HL-60 (cell line): Measurements from ENCODE around the gene KIF26A.

Experiments
- DNase-seq, 2 experiments: peaks; one replicate each; pipeline ENCODE4 v3.0.0-alpha.2; 2010 to 2020; ENCODE audit warnings: low read depth in 1 of 2, low spot score in 1 of 2
- H3K27ac ChIP-seq: fragments of 250-450 bp; sonication (Bioruptor Pico); replicated peaks from 2 replicates; pipeline ENCODE4 v1.5.1; 2020; ENCODE audit warnings: mild to moderate bottlenecking, moderate library complexity
- H3K27me3 ChIP-seq: fragments of 250-450 bp; sonication (Bioruptor Pico); 2 replicates; pipeline ENCODE4 v1.5.1; 2021; ENCODE audit warnings: mild to moderate bottlenecking, moderate library complexity; ENCODE audit not compliant: insufficient read depth, poor library complexity, severe bottlenecking
- H3K4me3 ChIP-seq: replicated peaks from 2 replicates; pipeline ENCODE4 v1.5.1; 2011; ENCODE audit warnings: mild to moderate bottlenecking, control low read depth, low read length; ENCODE audit not compliant: insufficient read depth
- GABPA ChIP-seq: IDR thresholded peaks from 2 replicates; pipeline ENCODE4 v1.6.1; 2012; ENCODE audit warnings: low read depth
- POLR2AphosphoS5 ChIP-seq: IDR thresholded peaks from 2 replicates; pipeline ENCODE4 v1.6.1; 2012; ENCODE audit warnings: low read depth
- SPI1 ChIP-seq: IDR thresholded peaks from 2 replicates; pipeline ENCODE4 v1.6.1; 2012; ENCODE audit warnings: low read depth, mild to moderate bottlenecking, borderline replicate concordance
- TF ChIP-seq, protein P1 (sequence below): IDR thresholded peaks from one replicate; pipeline ENCODE4 v1.5.1; 2011; ENCODE audit warnings: low read length, control low read depth, inconsistent platforms; ENCODE audit not compliant: insufficient read depth
- TF ChIP-seq, protein P2 (sequence below): IDR thresholded peaks from 2 replicates; pipeline ENCODE4 v1.6.1; 2012; ENCODE audit warnings: low read depth; ENCODE audit not compliant: insufficient replicate concordance

Gene KIF26A

DNA sequence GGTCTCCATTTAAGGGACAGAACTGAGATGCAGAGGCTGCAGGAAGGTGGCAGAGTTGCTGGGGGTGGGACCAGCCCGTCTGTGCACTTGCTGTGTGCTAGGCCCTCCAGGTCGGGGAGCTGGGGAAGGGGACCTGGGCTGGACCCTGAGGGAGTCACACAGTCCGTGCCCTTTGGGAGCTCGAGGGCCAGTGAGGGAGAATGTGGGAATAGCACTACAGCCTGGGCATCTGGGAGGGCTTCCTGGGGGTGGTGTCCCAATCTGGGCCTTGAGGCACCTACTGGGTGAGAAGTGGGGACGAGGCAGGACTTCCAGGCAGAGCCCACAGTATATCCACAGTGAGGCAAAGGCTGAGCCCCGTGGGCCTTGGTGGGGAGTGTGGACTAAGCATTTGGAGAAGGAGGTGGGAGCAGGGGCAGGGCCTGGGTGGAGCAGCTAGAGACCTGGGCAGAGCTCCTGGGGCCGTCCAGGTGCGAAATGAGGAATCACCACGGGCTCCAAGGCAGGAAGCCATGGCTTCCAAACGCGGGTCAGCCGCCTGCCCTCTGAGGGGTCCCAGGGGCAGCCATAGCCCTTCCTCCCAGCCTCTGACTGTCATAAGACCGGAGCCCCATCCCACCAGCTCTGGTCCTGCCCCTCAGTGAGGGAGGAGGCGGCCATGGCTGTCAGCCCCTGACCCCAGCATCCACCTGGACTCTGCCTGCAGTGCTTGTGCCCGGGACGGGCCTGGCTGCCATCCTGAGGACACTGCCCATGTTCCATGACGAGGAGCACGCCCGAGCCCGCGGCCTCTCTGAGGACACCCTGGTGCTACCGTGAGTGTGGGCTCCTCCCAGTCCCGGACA lies 46.2 kb upstream of the KIF26A start:
- TF ChIP-seq GABPA: no peak
- TF ChIP-seq SPI1: no peak
- no peak for TF ChIP-seq POLR2AphosphoS5
- TF ChIP-seq, protein P1, sequence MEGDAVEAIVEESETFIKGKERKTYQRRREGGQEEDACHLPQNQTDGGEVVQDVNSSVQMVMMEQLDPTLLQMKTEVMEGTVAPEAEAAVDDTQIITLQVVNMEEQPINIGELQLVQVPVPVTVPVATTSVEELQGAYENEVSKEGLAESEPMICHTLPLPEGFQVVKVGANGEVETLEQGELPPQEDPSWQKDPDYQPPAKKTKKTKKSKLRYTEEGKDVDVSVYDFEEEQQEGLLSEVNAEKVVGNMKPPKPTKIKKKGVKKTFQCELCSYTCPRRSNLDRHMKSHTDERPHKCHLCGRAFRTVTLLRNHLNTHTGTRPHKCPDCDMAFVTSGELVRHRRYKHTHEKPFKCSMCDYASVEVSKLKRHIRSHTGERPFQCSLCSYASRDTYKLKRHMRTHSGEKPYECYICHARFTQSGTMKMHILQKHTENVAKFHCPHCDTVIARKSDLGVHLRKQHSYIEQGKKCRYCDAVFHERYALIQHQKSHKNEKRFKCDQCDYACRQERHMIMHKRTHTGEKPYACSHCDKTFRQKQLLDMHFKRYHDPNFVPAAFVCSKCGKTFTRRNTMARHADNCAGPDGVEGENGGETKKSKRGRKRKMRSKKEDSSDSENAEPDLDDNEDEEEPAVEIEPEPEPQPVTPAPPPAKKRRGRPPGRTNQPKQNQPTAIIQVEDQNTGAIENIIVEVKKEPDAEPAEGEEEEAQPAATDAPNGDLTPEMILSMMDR: no peak
- DNase-seq: no peak
- no peak overlapping the region for H3K4me3 ChIP-seq
- H3K27ac ChIP-seq: no peak overlapping the region
- no peaks in the 10 kb centered on the region for H3K27me3 ChIP-seq

DNA sequence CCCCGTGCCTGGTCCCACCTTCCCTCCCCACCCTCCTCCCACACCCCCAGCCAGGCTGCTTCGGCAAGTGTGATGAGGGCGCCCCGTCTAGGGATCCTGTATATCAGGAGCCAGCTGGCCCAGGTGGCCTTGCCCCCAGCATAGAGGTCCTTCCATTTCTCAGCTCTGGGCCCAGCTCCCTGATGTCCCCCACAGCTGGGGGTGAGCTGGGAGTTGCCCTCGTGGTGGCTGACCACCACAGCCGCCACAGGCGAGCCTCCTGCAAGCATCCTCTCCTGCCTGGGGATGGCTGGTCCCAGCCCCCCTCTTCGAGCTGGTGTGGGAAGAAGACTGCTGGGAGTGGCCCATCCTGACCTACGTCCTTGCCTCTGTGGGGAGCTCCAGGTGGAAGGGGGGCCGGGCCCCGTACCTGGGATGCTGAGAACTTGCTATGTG lies 45.4 kb upstream of the KIF26A start:
- Histone ChIP-seq H3K27ac (no peak overlapping the region), H3K4me3 (no peak overlapping the region), H3K27me3 (no peaks in the 10 kb centered on the region)
- TF ChIP-seq, protein P2, sequence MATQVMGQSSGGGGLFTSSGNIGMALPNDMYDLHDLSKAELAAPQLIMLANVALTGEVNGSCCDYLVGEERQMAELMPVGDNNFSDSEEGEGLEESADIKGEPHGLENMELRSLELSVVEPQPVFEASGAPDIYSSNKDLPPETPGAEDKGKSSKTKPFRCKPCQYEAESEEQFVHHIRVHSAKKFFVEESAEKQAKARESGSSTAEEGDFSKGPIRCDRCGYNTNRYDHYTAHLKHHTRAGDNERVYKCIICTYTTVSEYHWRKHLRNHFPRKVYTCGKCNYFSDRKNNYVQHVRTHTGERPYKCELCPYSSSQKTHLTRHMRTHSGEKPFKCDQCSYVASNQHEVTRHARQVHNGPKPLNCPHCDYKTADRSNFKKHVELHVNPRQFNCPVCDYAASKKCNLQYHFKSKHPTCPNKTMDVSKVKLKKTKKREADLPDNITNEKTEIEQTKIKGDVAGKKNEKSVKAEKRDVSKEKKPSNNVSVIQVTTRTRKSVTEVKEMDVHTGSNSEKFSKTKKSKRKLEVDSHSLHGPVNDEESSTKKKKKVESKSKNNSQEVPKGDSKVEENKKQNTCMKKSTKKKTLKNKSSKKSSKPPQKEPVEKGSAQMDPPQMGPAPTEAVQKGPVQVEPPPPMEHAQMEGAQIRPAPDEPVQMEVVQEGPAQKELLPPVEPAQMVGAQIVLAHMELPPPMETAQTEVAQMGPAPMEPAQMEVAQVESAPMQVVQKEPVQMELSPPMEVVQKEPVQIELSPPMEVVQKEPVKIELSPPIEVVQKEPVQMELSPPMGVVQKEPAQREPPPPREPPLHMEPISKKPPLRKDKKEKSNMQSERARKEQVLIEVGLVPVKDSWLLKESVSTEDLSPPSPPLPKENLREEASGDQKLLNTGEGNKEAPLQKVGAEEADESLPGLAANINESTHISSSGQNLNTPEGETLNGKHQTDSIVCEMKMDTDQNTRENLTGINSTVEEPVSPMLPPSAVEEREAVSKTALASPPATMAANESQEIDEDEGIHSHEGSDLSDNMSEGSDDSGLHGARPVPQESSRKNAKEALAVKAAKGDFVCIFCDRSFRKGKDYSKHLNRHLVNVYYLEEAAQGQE: no peak
- TF ChIP-seq SPI1 (no peak), POLR2AphosphoS5 (no peak), GABPA (no peak)
- TF ChIP-seq, protein P1: no peak
- DNase-seq: no peak

DNA sequence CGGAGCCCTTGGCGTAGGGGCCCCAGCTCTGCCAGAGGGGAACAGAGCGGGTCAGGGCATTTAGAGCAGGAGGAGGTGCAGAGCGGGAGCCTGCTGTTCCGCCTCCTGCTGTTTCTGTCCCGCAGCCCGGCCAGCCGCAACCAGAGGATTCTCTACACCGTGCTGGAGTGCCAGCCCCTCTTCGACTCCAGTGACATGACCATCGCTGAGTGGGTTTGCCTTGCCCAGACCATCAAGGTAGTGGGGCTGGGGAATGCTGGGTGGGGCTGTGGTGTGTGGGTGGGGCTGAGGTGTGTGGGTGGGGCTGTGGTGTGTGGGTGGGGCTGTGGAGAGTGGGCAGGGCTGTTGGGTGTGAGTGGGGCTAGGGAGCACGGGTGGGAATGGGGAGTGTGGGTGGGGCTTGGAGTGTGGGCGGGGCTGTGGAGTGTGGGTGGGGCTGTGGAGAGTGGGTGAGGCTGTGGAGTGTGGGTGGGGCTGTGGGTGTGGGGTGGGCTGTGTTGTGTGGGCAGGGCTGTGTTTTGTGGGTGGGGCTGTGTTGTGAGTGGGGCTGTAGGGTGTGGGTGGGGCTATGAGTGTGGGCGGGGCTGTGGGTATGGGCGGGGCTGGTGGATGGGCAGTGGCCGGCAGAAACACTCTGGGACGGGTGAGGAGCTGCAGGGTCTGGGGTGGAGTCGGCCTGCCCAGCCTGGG lies 44.9 kb upstream of the KIF26A start:
- Histone ChIP-seq H3K4me3 (no peak overlapping the region), H3K27me3 (no peaks in the 10 kb centered on the region), H3K27ac (no peak overlapping the region)
- DNase-seq: no peak
- TF ChIP-seq, protein P1: no peak
- TF ChIP-seq GABPA (no peak), POLR2AphosphoS5 (no peak), SPI1 (no peak)
- TF ChIP-seq, protein P2: no peak
